Mesothelial cell of epicardium (in vitro differentiated cells): ENCODE measurements around the gene IRAG1. TPM values are rescaled to one million over a fixed set of nuclear protein-coding genes. Genes with fewer than 3 reads are reported as not detected.

ENCODE experiments used
- DNase-seq, 2 experiments: peaks; one replicate each; pipeline ENCODE4 v3.0.0; 2021; ENCODE audit warnings: low spot score in 2 of 2; ENCODE audit not compliant: unreplicated experiment in 2 of 2
- H3K27ac Mint-ChIP-seq: 2 replicates; pipeline ENCODE4 v1.8.0; 2021; ENCODE audit warnings: mixed read lengths
- H3K27me3 Mint-ChIP-seq: 2 replicates; pipeline ENCODE4 v1.8.0; 2021; ENCODE audit warnings: low read depth, mixed read lengths
- H3K36me3 Mint-ChIP-seq: 2 replicates; pipeline ENCODE4 v1.8.0; 2021; ENCODE audit warnings: mixed read lengths
- H3K4me1 Mint-ChIP-seq: 2 replicates; pipeline ENCODE4 v1.8.0; 2021; ENCODE audit warnings: mixed read lengths
- H3K4me3 Mint-ChIP-seq: 2 replicates; pipeline ENCODE4 v1.8.0; 2021; ENCODE audit warnings: mild to moderate bottlenecking, moderate library complexity, mixed read lengths
- H3K9me3 Mint-ChIP-seq: 2 replicates; pipeline ENCODE4 v1.8.0; 2021; ENCODE audit warnings: mixed read lengths
- CTCF ChIP-seq: fragments of 200-600 bp; sonication (generic); IDR thresholded peaks from one replicate; pipeline ENCODE4 v1.5.0; 2021; ENCODE audit warnings: antibody characterized with exemption; ENCODE audit not compliant: unreplicated experiment
- total RNA-seq: library from RNA; stranded (reverse); gene quantifications from 3 replicates; pipeline ENCODE4 v1.2.1, GENCODE V29; 2021

Gene IRAG1
- total RNA-seq, 1 donor from 2014 or later = 13.8 TPM

GRCh38 chr11:10679644-10680043 lies 13.9 kb downstream of the IRAG1 start:
- TF ChIP-seq CTCF = no peak
- Mint-ChIP-seq H3K27ac (no peak overlapping the region), H3K4me1 (peaks cover under 1% of the 10 kb centered on the region), H3K36me3 (no peaks in the 10 kb centered on the region), H3K4me3 (no peak overlapping the region), H3K9me3 (peaks cover 5% of the 10 kb centered on the region), H3K27me3 (peaks cover 6% of the 10 kb centered on the region)
- no peak for DNase-seq

- H3K27ac Mint-ChIP-seq = no peak overlapping the region
- peaks cover 13% of the 10 kb centered on the region for H3K27me3 Mint-ChIP-seq
- H3K9me3 Mint-ChIP-seq = peaks cover 5% of the 10 kb centered on the region
- peaks cover 3% of the 10 kb centered on the region for H3K4me1 Mint-ChIP-seq
- no peak for TF ChIP-seq CTCF
- no peak overlapping the region for H3K4me3 Mint-ChIP-seq
- DNase-seq = no peak
- no peaks in the 10 kb centered on the region for H3K36me3 Mint-ChIP-seq
Measured at GRCh38 chr11:10678101-10678500, 15.5 kb downstream of the IRAG1 start.

- no peaks in the 10 kb centered on the region for H3K36me3 Mint-ChIP-seq
- H3K4me1 Mint-ChIP-seq = peaks cover 3% of the 10 kb centered on the region
- peaks cover 13% of the 10 kb centered on the region for H3K27me3 Mint-ChIP-seq
- DNase-seq = no peak
- no peak overlapping the region for H3K27ac Mint-ChIP-seq
- peaks cover 11% of the 10 kb centered on the region for H3K9me3 Mint-ChIP-seq
- H3K4me3 Mint-ChIP-seq = no peak overlapping the region
- no peak for TF ChIP-seq CTCF
Measured at GRCh38 chr11:10676919-10677318, 16.6 kb downstream of the IRAG1 start.

- Mint-ChIP-seq H3K4me1 (peaks cover 4% of the 10 kb centered on the region), H3K36me3 (no peaks in the 10 kb centered on the region), H3K4me3 (no peak overlapping the region), H3K27me3 (peaks cover 13% of the 10 kb centered on the region), H3K9me3 (peaks cover 11% of the 10 kb centered on the region), H3K27ac (no peak overlapping the region)
- no peak for DNase-seq
- no peak for TF ChIP-seq CTCF
Measured at GRCh38 chr11:10674911-10675440, 18.6 kb downstream of the IRAG1 start.

- no peak for DNase-seq
- Mint-ChIP-seq H3K27me3 (peaks cover 13% of the 10 kb centered on the region), H3K4me1 (peaks cover 9% of the 10 kb centered on the region), H3K36me3 (no peaks in the 10 kb centered on the region), H3K27ac (no peak overlapping the region), H3K9me3 (peaks cover 11% of the 10 kb centered on the region), H3K4me3 (no peak overlapping the region)
- TF ChIP-seq CTCF = no peak
Measured at GRCh38 chr11:10674440-10674855, 19.1 kb downstream of the IRAG1 start.
